HG03097 (cell line): ENCODE results near the gene SLC22A8.
"Not testable (repeated sequence)": the region's sequence is repeated elsewhere in the genome, so short reads cannot be mapped to it uniquely, and the experiment has no call there.

Experiments
- ATAC-seq: cut with Tn5 transposase; IDR thresholded peaks from one replicate; pipeline ENCODE4 v1.9.1; 2021; ENCODE audit not compliant: unreplicated experiment, low FRiP score

SLC22A8 gene

GRCh38 chr11:63015521-63016215 lies at the start of gene SLC22A8:
Gene SLC22A8 (minus strand): TSS chr11:63015841. CDS start chr11:63014958, 883 bp downstream.
- no peak for ATAC-seq

- not testable (repeated sequence) for ATAC-seq
Measured at GRCh38 chr11:63046203-63046602, 30.6 kb upstream of the SLC22A8 start.

- ATAC-seq, result no peak
Measured at GRCh38 chr11:63042596-63042995, 27.0 kb upstream of the SLC22A8 start.

GRCh38 chr11:63032457-63032856 lies 16.8 kb upstream of the SLC22A8 start:
- ATAC-seq, result no peak

GRCh38 chr11:63023841-63024648 lies 8.4 kb upstream of the SLC22A8 start:
- no peak for ATAC-seq

GRCh38 chr11:63023222-63023814 lies 7.7 kb upstream of the SLC22A8 start:
- ATAC-seq, result no peak

- no peak for ATAC-seq
Measured at GRCh38 chr11:63022441-63022840, 6.8 kb upstream of the SLC22A8 start.

GRCh38 chr11:63020671-63021291 lies 5.1 kb upstream of the SLC22A8 start:
- no peak for ATAC-seq

- ATAC-seq, result no peak
Measured at GRCh38 chr11:63019506-63019905, 3.9 kb upstream of the SLC22A8 start.

GRCh38 chr11:63017306-63017974 lies 1.8 kb upstream of the SLC22A8 start:
- no peak for ATAC-seq

- ATAC-seq, result no peak
Measured at GRCh38 chr11:63014408-63015055, 1.1 kb downstream of the SLC22A8 start.

- ATAC-seq, result no peak
Measured at GRCh38 chr11:63012839-63013238, 2.8 kb downstream of the SLC22A8 start.

GRCh38 chr11:63012430-63012829 lies 3.2 kb downstream of the SLC22A8 start:
- no peak for ATAC-seq

- no peak for ATAC-seq
Measured at GRCh38 chr11:63010934-63011439, 4.7 kb downstream of the SLC22A8 start.

- no peak for ATAC-seq
Measured at GRCh38 chr11:63007920-63008319, 7.7 kb downstream of the SLC22A8 start.

- no peak for ATAC-seq
Measured at GRCh38 chr11:63001456-63001855, 14.2 kb downstream of the SLC22A8 start.

- ATAC-seq, result no peak
Measured at GRCh38 chr11:62999649-63000048, 16.0 kb downstream of the SLC22A8 start.

- no peak for ATAC-seq
Measured at GRCh38 chr11:62999156-62999555, 16.5 kb downstream of the SLC22A8 start.

GRCh38 chr11:62996271-62996670 lies 19.4 kb downstream of the SLC22A8 start:
- no peak for ATAC-seq

- ATAC-seq, result no peak
Measured at GRCh38 chr11:62994775-62995174, 20.9 kb downstream of the SLC22A8 start.
